ENCODE data around the gene COL11A2.

The COL11A2 gene

DNA sequence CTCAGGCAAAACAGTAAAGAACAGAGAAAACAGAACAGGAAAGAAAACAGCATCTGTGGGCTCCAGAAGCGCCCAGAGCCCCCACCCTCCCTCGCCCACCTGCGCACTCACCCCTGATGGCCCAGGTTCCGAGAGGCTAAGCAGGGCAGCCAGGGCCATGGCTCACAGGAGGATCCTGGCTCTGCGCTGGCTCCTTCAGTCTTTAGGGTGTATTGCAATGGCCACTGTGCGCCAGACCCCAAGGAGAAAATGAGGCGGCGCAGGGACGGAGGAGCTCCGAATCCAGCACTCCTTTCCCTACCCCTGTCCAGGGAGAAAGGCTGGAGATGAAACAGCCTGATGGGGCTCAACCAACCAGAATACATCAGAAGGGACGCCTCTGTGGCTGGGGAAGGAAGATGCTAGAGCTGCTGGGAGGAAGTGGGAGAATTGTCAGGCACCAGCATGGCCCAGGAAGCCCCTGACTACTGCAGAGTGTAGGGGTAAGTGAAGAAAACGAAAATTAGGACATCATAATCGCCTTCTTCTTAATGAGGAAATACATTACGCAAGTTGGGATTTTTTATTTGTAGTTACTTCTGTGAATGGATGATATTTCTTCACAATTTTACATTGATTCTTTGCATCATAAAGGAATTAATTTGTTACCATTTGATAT, 49.0 kb downstream of the COL11A2 start:
- H3K4me3 ChIP-seq (ENCODE audit: low read depth in 1 of 2, low read length in 2 of 2), result no peak overlapping the region
- no peak overlapping the region for H3K27ac ChIP-seq (ENCODE audit: low read length)
- no peaks in the 10 kb centered on the region for H4K20me1 ChIP-seq (ENCODE audit: insufficient read depth, low read length)
- no peaks in the 10 kb centered on the region for H3K9me3 ChIP-seq (ENCODE audit: insufficient read depth, low read length, severe bottlenecking)
- H3K27me3 ChIP-seq (ENCODE audit: insufficient read depth, low read length, poor library complexity), result peaks cover 16% of the 10 kb centered on the region
- no peak overlapping the region for H2AFZ ChIP-seq (ENCODE audit: low read depth, low read length)
- no peaks in the 10 kb centered on the region for H3K4me1 ChIP-seq (ENCODE audit: insufficient read depth, low read length)
- H3K36me3 ChIP-seq (ENCODE audit: insufficient read depth, low read length), result no peaks in the 10 kb centered on the region
- TF ChIP-seq, protein P1, sequence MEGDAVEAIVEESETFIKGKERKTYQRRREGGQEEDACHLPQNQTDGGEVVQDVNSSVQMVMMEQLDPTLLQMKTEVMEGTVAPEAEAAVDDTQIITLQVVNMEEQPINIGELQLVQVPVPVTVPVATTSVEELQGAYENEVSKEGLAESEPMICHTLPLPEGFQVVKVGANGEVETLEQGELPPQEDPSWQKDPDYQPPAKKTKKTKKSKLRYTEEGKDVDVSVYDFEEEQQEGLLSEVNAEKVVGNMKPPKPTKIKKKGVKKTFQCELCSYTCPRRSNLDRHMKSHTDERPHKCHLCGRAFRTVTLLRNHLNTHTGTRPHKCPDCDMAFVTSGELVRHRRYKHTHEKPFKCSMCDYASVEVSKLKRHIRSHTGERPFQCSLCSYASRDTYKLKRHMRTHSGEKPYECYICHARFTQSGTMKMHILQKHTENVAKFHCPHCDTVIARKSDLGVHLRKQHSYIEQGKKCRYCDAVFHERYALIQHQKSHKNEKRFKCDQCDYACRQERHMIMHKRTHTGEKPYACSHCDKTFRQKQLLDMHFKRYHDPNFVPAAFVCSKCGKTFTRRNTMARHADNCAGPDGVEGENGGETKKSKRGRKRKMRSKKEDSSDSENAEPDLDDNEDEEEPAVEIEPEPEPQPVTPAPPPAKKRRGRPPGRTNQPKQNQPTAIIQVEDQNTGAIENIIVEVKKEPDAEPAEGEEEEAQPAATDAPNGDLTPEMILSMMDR (IDR thresholded peaks at IDR 0.05; ENCODE audit: borderline replicate concordance, extremely low read depth, low read length, poor library complexity, severe bottlenecking), result peak; percentile 37
- TF ChIP-seq EZH2 (IDR thresholded peaks at IDR 0.05; ENCODE audit: borderline replicate concordance, low read depth, low read length, severe bottlenecking), result no peak
- DNase-seq (no peak), ATAC-seq (ENCODE audit: insufficient read depth, low read depth) (no peak)
- no peaks in the 10 kb centered on the region for H3K79me2 ChIP-seq (ENCODE audit: insufficient read depth, low read length)
- no peak overlapping the region for H3K4me2 ChIP-seq (ENCODE audit: insufficient read depth, low read length)
- H3K9ac ChIP-seq (ENCODE audit: low read depth, low read length), result no peak overlapping the region

DNA sequence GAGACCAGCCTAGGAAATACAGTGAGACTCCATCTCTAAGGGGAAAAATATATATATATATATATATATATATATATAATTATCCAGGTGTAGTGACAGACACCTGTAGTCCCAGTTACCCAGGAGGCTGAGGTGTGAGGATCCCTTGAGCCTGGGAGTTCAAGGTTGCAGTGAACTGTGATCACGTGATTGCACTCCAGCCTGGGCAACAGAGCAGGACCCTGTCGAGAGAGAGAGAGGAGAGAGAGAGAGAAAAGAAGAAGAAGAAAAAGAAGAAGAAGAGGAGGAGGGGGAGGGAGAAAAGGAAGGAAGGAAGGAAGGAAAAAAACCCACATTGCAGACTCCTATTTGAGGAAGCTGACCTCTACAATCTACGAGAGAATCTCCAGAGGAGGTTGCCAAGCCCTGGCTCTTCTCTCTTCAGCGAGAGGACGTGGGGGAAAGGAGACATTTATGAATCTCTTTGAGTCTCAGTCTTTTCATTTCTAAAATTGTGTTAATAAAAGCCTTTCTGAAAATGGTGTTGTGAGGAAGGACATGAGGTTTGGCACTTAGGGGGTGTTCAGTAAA, 49.7 kb downstream of the COL11A2 start:
- Histone ChIP-seq H3K27ac (ENCODE audit: low read length) (no peak overlapping the region), H3K4me2 (ENCODE audit: insufficient read depth, low read length) (no peak overlapping the region), H3K9ac (ENCODE audit: low read depth, low read length) (no peak overlapping the region), H4K20me1 (ENCODE audit: insufficient read depth, low read length) (no peaks in the 10 kb centered on the region), H3K4me1 (ENCODE audit: insufficient read depth, low read length) (no peaks in the 10 kb centered on the region), H3K9me3 (ENCODE audit: insufficient read depth, low read length, severe bottlenecking) (no peaks in the 10 kb centered on the region), H3K27me3 (ENCODE audit: insufficient read depth, low read length, poor library complexity) (peaks cover 16% of the 10 kb centered on the region), H3K4me3 (ENCODE audit: low read depth in 1 of 2, low read length in 2 of 2) (no peak overlapping the region), H3K36me3 (ENCODE audit: insufficient read depth, low read length) (no peaks in the 10 kb centered on the region), H2AFZ (ENCODE audit: low read depth, low read length) (no peak overlapping the region), H3K79me2 (ENCODE audit: insufficient read depth, low read length) (no peaks in the 10 kb centered on the region)
- no peak for ATAC-seq (ENCODE audit: insufficient read depth, low read depth)
- DNase-seq, result no peak
- TF ChIP-seq EZH2 (IDR thresholded peaks at IDR 0.05; ENCODE audit: borderline replicate concordance, low read depth, low read length, severe bottlenecking), result no peak
- TF ChIP-seq, protein P1 (IDR thresholded peaks at IDR 0.05; ENCODE audit: borderline replicate concordance, extremely low read depth, low read length, poor library complexity, severe bottlenecking), result no peak

DNA sequence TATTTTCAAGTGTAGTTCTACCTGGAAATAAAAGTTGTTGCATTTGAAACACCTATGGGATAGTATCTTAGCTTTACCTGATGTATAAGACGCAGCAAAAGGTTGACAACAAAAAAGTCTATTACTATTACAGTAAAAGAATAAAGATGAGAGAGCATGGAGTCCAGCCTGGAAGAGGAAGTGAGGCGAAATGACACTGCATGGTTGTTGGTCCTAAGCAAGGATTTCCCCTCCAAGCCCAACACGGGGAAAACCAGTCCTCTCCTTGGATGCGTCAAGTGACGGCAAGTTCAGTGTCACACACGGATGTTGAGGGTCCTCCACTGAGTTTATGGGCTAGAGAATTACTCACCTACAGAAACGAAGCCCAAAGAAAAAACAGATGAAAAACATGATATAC, 51.7 kb downstream of the COL11A2 start:
- H3K4me2 ChIP-seq (ENCODE audit: insufficient read depth, low read length), result no peak overlapping the region
- ATAC-seq (ENCODE audit: insufficient read depth, low read depth), result no peak
- no peaks in the 10 kb centered on the region for H4K20me1 ChIP-seq (ENCODE audit: insufficient read depth, low read length)
- H3K27me3 ChIP-seq (ENCODE audit: insufficient read depth, low read length, poor library complexity), result peaks cover 16% of the 10 kb centered on the region
- no peak for DNase-seq
- H3K79me2 ChIP-seq (ENCODE audit: insufficient read depth, low read length), result no peaks in the 10 kb centered on the region
- H3K4me3 ChIP-seq (ENCODE audit: low read depth in 1 of 2, low read length in 2 of 2), result no peak overlapping the region
- H3K9ac ChIP-seq (ENCODE audit: low read depth, low read length), result no peak overlapping the region
- H3K36me3 ChIP-seq (ENCODE audit: insufficient read depth, low read length), result no peaks in the 10 kb centered on the region
- H3K27ac ChIP-seq (ENCODE audit: low read length), result no peak overlapping the region
- H3K4me1 ChIP-seq (ENCODE audit: insufficient read depth, low read length), result no peaks in the 10 kb centered on the region
- no peak for TF ChIP-seq EZH2 (IDR thresholded peaks at IDR 0.05; ENCODE audit: borderline replicate concordance, low read depth, low read length, severe bottlenecking)
- TF ChIP-seq, protein P1 (IDR thresholded peaks at IDR 0.05; ENCODE audit: borderline replicate concordance, extremely low read depth, low read length, poor library complexity, severe bottlenecking), result no peak
- no peak overlapping the region for H2AFZ ChIP-seq (ENCODE audit: low read depth, low read length)
- no peaks in the 10 kb centered on the region for H3K9me3 ChIP-seq (ENCODE audit: insufficient read depth, low read length, severe bottlenecking)

Data from DND-41 (cell line).